CD4-positive, alpha-beta T cell treated with Interleukin-12 subunit alpha and Interleukin-12 subunit beta, for 1 hour (primary cell): Measurements from ENCODE around the gene PPIE.
"Not testable (repeated sequence)": the region's sequence is repeated elsewhere in the genome, so short reads cannot be mapped to it uniquely, and the experiment has no call there.

Source experiments
- DNase-seq: peaks from one replicate; pipeline ENCODE4 v3.0.0-alpha.2; 2020

Gene PPIE

GRCh38 chr1:39779821-39780220 lies 41.1 kb downstream of the PPIE start:
- no peak for DNase-seq

GRCh38 chr1:39781349-39781715 lies 42.6 kb downstream of the PPIE start:
- DNase-seq: no peak

GRCh38 chr1:39782103-39782502 lies 43.4 kb downstream of the PPIE start:
- DNase-seq: no peak

- DNase-seq: not testable (repeated sequence)
These were observed 44.0 kb downstream of the PPIE start for GRCh38 chr1:39782685-39783084.

GRCh38 chr1:39786303-39787107 lies 47.8 kb downstream of the PPIE start:
- not testable (repeated sequence) for DNase-seq

GRCh38 chr1:39787108-39787375 lies 48.4 kb downstream of the PPIE start:
- DNase-seq: not testable (repeated sequence)

- DNase-seq: no peak
These were observed 48.8 kb downstream of the PPIE start for GRCh38 chr1:39787468-39787867.

GRCh38 chr1:39787964-39788363 lies 49.3 kb downstream of the PPIE start:
- DNase-seq: not testable (repeated sequence)

GRCh38 chr1:39788426-39788757 lies 49.7 kb downstream of the PPIE start:
- no peak for DNase-seq

GRCh38 chr1:39788758-39789570 lies 50.3 kb downstream of the PPIE start, which contains the start of gene BMP8B:
Gene BMP8B, minus strand, starts transcription at chr1:39788865. Its CDS starts 380 bp downstream, at chr1:39788485.
- peak; percentile 58 for DNase-seq

- no peak for DNase-seq
These were observed 51.0 kb downstream of the PPIE start for GRCh38 chr1:39789571-39790110.

- no peak for DNase-seq
These were observed 53.2 kb downstream of the PPIE start for GRCh38 chr1:39791838-39792237.

- DNase-seq: no peak
These were observed 57.0 kb downstream of the PPIE start for GRCh38 chr1:39795651-39796050.

GRCh38 chr1:39798859-39799769 lies 60.4 kb downstream of the PPIE start:
- peak; percentile 92 for DNase-seq

- DNase-seq: peak; percentile 74
These were observed 61.2 kb downstream of the PPIE start for GRCh38 chr1:39799770-39800470.

GRCh38 chr1:39800471-39800835 lies 61.8 kb downstream of the PPIE start:
- DNase-seq: no peak

GRCh38 chr1:39802496-39803260 lies 64.0 kb downstream of the PPIE start:
- no peak for DNase-seq

- no peak for DNase-seq
These were observed 66.7 kb downstream of the PPIE start for GRCh38 chr1:39805385-39805784.

GRCh38 chr1:39808784-39809517 lies 70.3 kb downstream of the PPIE start:
- no peak for DNase-seq

- no peak for DNase-seq
These were observed 74.2 kb downstream of the PPIE start for GRCh38 chr1:39812913-39813312.
